H1 (cell line): ENCODE results near the gene BACE2. TPM values are rescaled to one million over a fixed set of nuclear protein-coding genes. Genes with fewer than 3 reads are reported as not detected.

Source experiments
- CTCF ChIA-PET: fragments of 300-600 bp; sonication (Branson Sonifier 250); formaldehyde crosslinking; loops from one replicate; lab custom pipeline; 2021; ENCODE audit not compliant: partially characterized antibody; lab: Charles Lee
- POLR2A ChIA-PET: fragments of 300-600 bp; sonication (Branson Sonifier 250); formaldehyde crosslinking; loops from one replicate; lab custom pipeline; 2021; ENCODE audit warnings: inconsistent platforms; ENCODE audit not compliant: partially characterized antibody; lab: Charles Lee
- DNase-seq, 2 experiments: peaks; one replicate each; pipeline versions ENCODE4 v3.0.0 to v3.0.0-alpha.2; 2010 to 2022; ENCODE audit warnings: low spot score in 2 of 2, low read depth in 1 of 2, mixed read lengths in 1 of 2
- FAIRE-seq: peaks from 2 replicates; lab custom pipeline; 2011; peaks lifted over from hg19 to GRCh38; lab: Jason Lieb, UNC
- H2AFZ ChIP-seq: 2 replicates; pipeline ENCODE4 v1.8.1; 2012; ENCODE audit warnings: low read length, inconsistent platforms
- H2AK5ac ChIP-seq: 2 replicates; pipeline ENCODE4 v1.6.1; 2013; ENCODE audit warnings: low read depth, low read length
- H2BK120ac ChIP-seq: replicated peaks from 2 replicates; pipeline ENCODE3; 2013; ENCODE audit warnings: low read depth, low read length, inconsistent platforms
- H2BK12ac ChIP-seq: 2 replicates; pipeline ENCODE4 v1.6.1; 2013; ENCODE audit warnings: low read depth, low read length
- H2BK15ac ChIP-seq: 2 replicates; pipeline ENCODE4 v1.6.1; 2013; ENCODE audit warnings: low read length
- H2BK20ac ChIP-seq: 2 replicates; pipeline ENCODE4 v1.6.1; 2013; ENCODE audit warnings: low read length
- H2BK5ac ChIP-seq: 2 replicates; pipeline ENCODE4 v1.6.1; 2013; ENCODE audit warnings: low read depth, low read length
- H3K14ac ChIP-seq: 2 replicates; pipeline ENCODE4 v1.6.1; 2013; ENCODE audit warnings: inconsistent platforms; ENCODE audit not compliant: insufficient read length
- H3K18ac ChIP-seq: 2 replicates; pipeline ENCODE4 v1.6.1; 2013; ENCODE audit warnings: low read length; ENCODE audit errors: extremely low read depth
- H3K23ac ChIP-seq: 2 replicates; pipeline ENCODE4 v1.6.1; 2013; ENCODE audit warnings: inconsistent platforms; ENCODE audit not compliant: insufficient read length
- H3K23me2 ChIP-seq: 2 replicates; pipeline ENCODE4 v1.6.1; 2013; ENCODE audit warnings: low read depth, low read length
- H3K27ac ChIP-seq: 2 replicates; pipeline ENCODE4 v1.6.1; 2011; ENCODE audit warnings: low read depth, low read length, inconsistent platforms
- H3K27me3 ChIP-seq, 4 experiments: replicated peaks in 1 of 4; 1 replicate in 1 of 4; 2 replicates in 3 of 4; pipeline versions ENCODE4 v1.6.1 to v1.8.1; 2011 to 2013; ENCODE audit warnings: low read length in 3 of 4, mild to moderate bottlenecking in 3 of 4, inconsistent platforms in 2 of 4, mixed read lengths in 2 of 4, moderate library complexity in 1 of 4; ENCODE audit not compliant: control insufficient read depth in 3 of 4, insufficient read depth in 3 of 4; ENCODE audit errors: extremely low read depth in 1 of 4
- H3K36me3 ChIP-seq, 4 experiments: 2 replicates each; pipeline versions ENCODE4 v1.6.1 to v1.8.1; 2011 to 2013; ENCODE audit warnings: mild to moderate bottlenecking in 4 of 4, low read length in 3 of 4, moderate library complexity in 2 of 4, control low read depth in 1 of 4, inconsistent platforms in 1 of 4; ENCODE audit not compliant: insufficient read depth in 4 of 4, control insufficient read depth in 2 of 4
- H3K4ac ChIP-seq: replicated peaks from 2 replicates; pipeline ENCODE3; 2013; ENCODE audit warnings: low read length, low read depth, mixed read lengths, inconsistent platforms; ENCODE audit not compliant: insufficient read length
- H3K4me1 ChIP-seq, 4 experiments: replicated peaks in 1 of 4; 1 replicate in 1 of 4; 2 replicates in 3 of 4; pipeline versions ENCODE4 v1.6.1 to v1.8.1; 2011 to 2013; ENCODE audit warnings: low read length in 3 of 4, inconsistent platforms in 2 of 4, mixed read lengths in 1 of 4; ENCODE audit not compliant: insufficient read depth in 4 of 4, control insufficient read depth in 3 of 4
- H3K4me2 ChIP-seq, 2 experiments: 2 replicates each; pipeline versions ENCODE4 v1.6.1 to v1.8.1; 2011 to 2013; ENCODE audit warnings: low read depth in 2 of 2, low read length in 2 of 2, control low read depth in 1 of 2, inconsistent platforms in 1 of 2, mild to moderate bottlenecking in 1 of 2; ENCODE audit not compliant: insufficient read depth in 1 of 2
- H3K4me3 ChIP-seq, 4 experiments: fragments of 200-600, 300-600 bp in 1 of 4; sonication (generic), shearing (Covaris generic), sonication (Bioruptor Twin) in 1 of 4; 2 replicates each; pipeline versions ENCODE4 v1.5.1 to v1.8.1; 2011 to 2016; ENCODE audit warnings: low read length in 4 of 4, low read depth in 3 of 4, control low read depth in 2 of 4, inconsistent platforms in 2 of 4, mild to moderate bottlenecking in 2 of 4, mixed read lengths in 1 of 4, moderate library complexity in 1 of 4; ENCODE audit not compliant: insufficient read depth in 2 of 4; ENCODE audit errors: extremely low read depth in 1 of 4
- H3K56ac ChIP-seq: replicated peaks from 2 replicates; pipeline ENCODE3; 2013; ENCODE audit warnings: low read depth, mild to moderate bottlenecking, mixed read lengths, low read length, inconsistent platforms; ENCODE audit not compliant: insufficient read length
- H3K79me1 ChIP-seq: 2 replicates; pipeline ENCODE4 v1.6.1; 2013; ENCODE audit warnings: low read depth, low read length, control low read depth
- H3K79me2 ChIP-seq, 2 experiments: 2 replicates each; pipeline versions ENCODE4 v1.6.1 to v1.8.1; 2012 to 2013; ENCODE audit warnings: low read length in 2 of 2, mild to moderate bottlenecking in 2 of 2, inconsistent platforms in 1 of 2; ENCODE audit not compliant: insufficient read depth in 2 of 2, control insufficient read depth in 1 of 2
- H3K9ac ChIP-seq, 4 experiments: replicated peaks in 1 of 4; 1 replicate in 1 of 4; 2 replicates in 3 of 4; pipeline versions ENCODE4 v1.6.1 to v1.8.1; 2011 to 2013; ENCODE audit warnings: low read depth in 3 of 4, low read length in 3 of 4, control low read depth in 2 of 4, mild to moderate bottlenecking in 2 of 4, moderate library complexity in 2 of 4, inconsistent platforms in 1 of 4; ENCODE audit errors: extremely low read depth in 1 of 4
- H3K9me3 ChIP-seq, 2 experiments: 2 replicates each; pipeline versions ENCODE4 v1.6.1 to v1.8.1; 2012 to 2013; ENCODE audit warnings: mild to moderate bottlenecking in 2 of 2, moderate library complexity in 2 of 2, control low read depth in 1 of 2, inconsistent platforms in 1 of 2, low read depth in 1 of 2, low read length in 1 of 2, mixed read lengths in 1 of 2; ENCODE audit not compliant: insufficient read depth in 2 of 2
- H4K20me1 ChIP-seq, 2 experiments: replicated peaks in 1 of 2; 2 replicates each; pipeline versions ENCODE3 to v1.8.1; 2011 to 2013; ENCODE audit warnings: inconsistent platforms in 2 of 2, low read length in 2 of 2, mild to moderate bottlenecking in 1 of 2; ENCODE audit not compliant: insufficient read depth in 2 of 2, control insufficient read depth in 1 of 2
- H4K5ac ChIP-seq: 2 replicates; pipeline ENCODE4 v1.6.1; 2013; ENCODE audit warnings: low read length, low read depth, mixed read lengths, inconsistent platforms; ENCODE audit not compliant: insufficient read length
- H4K8ac ChIP-seq: 2 replicates; pipeline ENCODE4 v1.8.0; 2013; ENCODE audit warnings: mild to moderate bottlenecking, moderate library complexity, low read length, inconsistent platforms; ENCODE audit not compliant: insufficient read depth; ENCODE audit errors: extremely low read depth
- H4K91ac ChIP-seq: replicated peaks from 2 replicates; pipeline ENCODE3; 2013; ENCODE audit warnings: low read length, mixed read lengths, inconsistent platforms; ENCODE audit not compliant: insufficient read length
- ASH2L ChIP-seq: fragments of 200-600, 300-600 bp; sonication (generic); IDR thresholded peaks from one replicate; pipeline ENCODE4 v1.7.1; 2017; ENCODE audit warnings: low read length
- BCL11A ChIP-seq, 2 experiments: IDR thresholded peaks; one replicate each; pipeline ENCODE4 v1.6.1; 2011; ENCODE audit warnings: low read depth in 2 of 2, low read length in 2 of 2, mild to moderate bottlenecking in 2 of 2
- CBX8 ChIP-seq: fragments of 300-800, 300-1000 bp; sonication (generic); IDR thresholded peaks from 2 replicates; pipeline ENCODE4 v1.7.1; 2016; ENCODE audit warnings: low read depth, low read length, borderline replicate concordance
- CEBPB ChIP-seq: IDR thresholded peaks from 2 replicates; pipeline ENCODE4 v1.6.1; 2012; ENCODE audit warnings: low read depth, low read length
- CREB1 ChIP-seq: IDR thresholded peaks from 2 replicates; pipeline ENCODE4 v1.6.1; 2012; ENCODE audit warnings: inconsistent platforms
- CTBP2 ChIP-seq: IDR thresholded peaks from 2 replicates; pipeline ENCODE4 v1.7.0; 2011; ENCODE audit warnings: borderline replicate concordance, mild to moderate bottlenecking, moderate library complexity, mixed read lengths, low read length; ENCODE audit not compliant: insufficient read depth, insufficient read length
- EGR1 ChIP-seq: IDR thresholded peaks from 2 replicates; pipeline ENCODE4 v1.6.1; 2011; ENCODE audit warnings: low read depth, low read length, borderline replicate concordance
- EZH2 ChIP-seq: fragments of 200-600 bp; sonication (generic); IDR thresholded peaks from 2 replicates; pipeline ENCODE4 v1.7.1; 2012; ENCODE audit warnings: low read depth, mild to moderate bottlenecking, moderate library complexity, low read length, inconsistent platforms; ENCODE audit not compliant: severe bottlenecking
- KDM5A ChIP-seq: fragments of 200-600 bp; IDR thresholded peaks from 2 replicates; pipeline ENCODE4 v1.7.1; 2012; ENCODE audit warnings: mild to moderate bottlenecking, low read length, inconsistent platforms, mixed read lengths
- SIRT6 ChIP-seq: IDR thresholded peaks from one replicate; pipeline ENCODE4 v1.7.1; 2012; ENCODE audit warnings: low read length, inconsistent platforms
- SUZ12 ChIP-seq: fragments of 200-600 bp; sonication (generic); IDR thresholded peaks from 2 replicates; pipeline ENCODE4 v1.6.1; 2012; ENCODE audit warnings: mild to moderate bottlenecking, inconsistent platforms, low read length, moderate library complexity, mixed read lengths
- TAF1 ChIP-seq: IDR thresholded peaks from 2 replicates; pipeline ENCODE4 v1.6.1; 2011; ENCODE audit warnings: mild to moderate bottlenecking, low read depth, low read length
- WGBS, 2 experiments: shearing (Covaris generic) in 1 of 2; methylation state at CpG; one replicate each; pipeline versions ENCODE4 v1.1.6 to v1.1.7; 2013 to 2015; ENCODE audit warnings: low lambda C conversion rate in 2 of 2, mixed read lengths in 2 of 2, inconsistent platforms in 1 of 2, low coverage in 1 of 2, missing lambda C conversion rate in 1 of 2; ENCODE audit not compliant: insufficient replicate concordance in 2 of 2, insufficient coverage in 1 of 2, insufficient read length in 1 of 2; ENCODE audit errors: extremely low coverage in 1 of 2, missing lambda C conversion rate in 1 of 2; 5-methylcytosine and 5-hydroxymethylcytosine counted together
- polyA plus RNA-seq, 7 experiments: library from polyadenylated mRNA; depleted of rRNA in 3 of 7; stranded (reverse) in 5 of 7; unstranded in 2 of 7; fragments of >200 nt in 5 of 7; fragments of 200-250 nt in 2 of 7; gene quantifications; 1 replicate in 5 of 7; 2 replicates in 1 of 7; 4 replicates in 1 of 7; pipeline versions ENCODE4 v1.2.1 to v1.2.3, GENCODE V29; 2011 to 2013; ENCODE audit warnings: missing spikeins in 2 of 7, mixed read lengths in 2 of 7
- total RNA-seq: library from RNA; stranded (reverse); fragmentation: NEBNext Ultra II Directional; extraction: Animal tissue kit (Norgen Biotek cat#: 25700); gene quantifications from 2 replicates; pipeline ENCODE4 v1.2.1, GENCODE V29; 2021
- TF ChIP-seq, protein P1 (sequence below), 3 experiments: IDR thresholded peaks; 1 replicate in 2 of 3; 2 replicates in 1 of 3; pipeline versions ENCODE4 v1.5.1 to v1.6.1; 2011; ENCODE audit warnings: low read length in 3 of 3, mild to moderate bottlenecking in 3 of 3, inconsistent platforms in 2 of 3, low read depth in 1 of 3, moderate library complexity in 1 of 3; ENCODE audit not compliant: insufficient read depth in 1 of 3; ENCODE audit errors: control extremely low read depth in 1 of 3

Gene BACE2
- total and polyA plus RNA-seq, 2 of the 8 experiments (the other 6 are each of a cell fraction or from before 2014, with no cell fraction given), result 8.1 to 10.9 TPM

DNA sequence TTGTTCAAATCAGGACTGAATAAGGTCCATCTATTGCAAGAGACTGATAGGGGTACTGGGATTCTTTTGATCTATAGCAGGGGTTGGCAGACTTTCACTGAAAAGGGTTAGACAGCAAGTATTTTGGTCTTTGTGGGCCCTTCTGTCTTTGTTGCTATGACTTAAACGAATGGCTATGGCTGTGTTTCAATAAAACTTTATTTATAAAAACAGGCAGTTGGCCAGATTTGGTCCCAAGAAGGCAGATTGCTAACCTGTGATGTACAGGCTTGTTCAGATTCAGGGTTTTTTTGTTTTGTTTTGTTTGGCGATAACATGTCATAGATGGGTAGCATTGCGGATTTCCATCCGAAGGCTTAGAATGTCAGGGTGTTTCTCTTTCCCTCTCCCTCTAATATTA, 3.9 kb upstream of the BACE2 start:
- TF ChIP-seq, protein P1, sequence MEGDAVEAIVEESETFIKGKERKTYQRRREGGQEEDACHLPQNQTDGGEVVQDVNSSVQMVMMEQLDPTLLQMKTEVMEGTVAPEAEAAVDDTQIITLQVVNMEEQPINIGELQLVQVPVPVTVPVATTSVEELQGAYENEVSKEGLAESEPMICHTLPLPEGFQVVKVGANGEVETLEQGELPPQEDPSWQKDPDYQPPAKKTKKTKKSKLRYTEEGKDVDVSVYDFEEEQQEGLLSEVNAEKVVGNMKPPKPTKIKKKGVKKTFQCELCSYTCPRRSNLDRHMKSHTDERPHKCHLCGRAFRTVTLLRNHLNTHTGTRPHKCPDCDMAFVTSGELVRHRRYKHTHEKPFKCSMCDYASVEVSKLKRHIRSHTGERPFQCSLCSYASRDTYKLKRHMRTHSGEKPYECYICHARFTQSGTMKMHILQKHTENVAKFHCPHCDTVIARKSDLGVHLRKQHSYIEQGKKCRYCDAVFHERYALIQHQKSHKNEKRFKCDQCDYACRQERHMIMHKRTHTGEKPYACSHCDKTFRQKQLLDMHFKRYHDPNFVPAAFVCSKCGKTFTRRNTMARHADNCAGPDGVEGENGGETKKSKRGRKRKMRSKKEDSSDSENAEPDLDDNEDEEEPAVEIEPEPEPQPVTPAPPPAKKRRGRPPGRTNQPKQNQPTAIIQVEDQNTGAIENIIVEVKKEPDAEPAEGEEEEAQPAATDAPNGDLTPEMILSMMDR (IDR thresholded peaks at IDR 0.05; ENCODE audit: control extremely low read depth in 1 of 3, insufficient read depth in 1 of 3, low read depth in 1 of 3, low read length in 3 of 3), result no peak
- TF ChIP-seq BCL11A (IDR thresholded peaks at IDR 0.05; ENCODE audit: low read depth in 2 of 2, low read length in 2 of 2) (no peak), CTBP2 (no peak), EZH2 (no peak), KDM5A (no peak), CREB1 (no peak), ASH2L (no peak), SUZ12 (no peak), SIRT6 (no peak), CEBPB (no peak), EGR1 (no peak), CBX8 (no peak), TAF1 (no peak)
- POLR2A ChIA-PET, result no interaction called here
- H2BK120ac ChIP-seq, result no peak overlapping the region

More for the DNA sequence above, 3.9 kb upstream of the BACE2 start:
- no peak overlapping the region for H2BK20ac ChIP-seq
- H3K79me1 ChIP-seq, result no peaks in the 10 kb centered on the region
- no peak overlapping the region for H3K9ac ChIP-seq
- H4K91ac ChIP-seq, result no peak overlapping the region
- H2AK5ac ChIP-seq, result no peak overlapping the region
- no peak overlapping the region for H3K4ac ChIP-seq
- no peak overlapping the region for H2AFZ ChIP-seq
- no peaks in the 10 kb centered on the region for H3K36me3 ChIP-seq
- H2BK5ac ChIP-seq, result no peak overlapping the region
- no peaks in the 10 kb centered on the region for H3K9me3 ChIP-seq
- H3K14ac ChIP-seq, result no peak overlapping the region
- H3K27ac ChIP-seq, result no peak overlapping the region
- H3K23me2 ChIP-seq, result peaks cover 12% of the 10 kb centered on the region; the same call in 1 of the 2 replicates
- no peak overlapping the region for H2BK12ac ChIP-seq
- no peak overlapping the region for H3K18ac ChIP-seq
- H3K4me3 ChIP-seq, result no peak overlapping the region
- 84% methylated on average over 4 of the region's 4 CpGs; no CpG with 5 or more reads in 1 of the 2 experiments for WGBS, 2 experiments
- no peak overlapping the region for H2BK15ac ChIP-seq
- H4K8ac ChIP-seq, result no peak overlapping the region
- H3K4me1 ChIP-seq, result peaks cover 0 to 4% (median 1%) of the 10 kb centered on the region in 4 experiments; a peak in 2 of 7 replicates
- H3K23ac ChIP-seq, result no peak overlapping the region
- no peak overlapping the region for H3K56ac ChIP-seq
- CTCF ChIA-PET, result no interaction called here
- no peak overlapping the region for H4K5ac ChIP-seq
- peaks cover 0 to 18% (median 13%) of the 10 kb centered on the region in 4 experiments; a peak in 6 of 7 replicates for H3K27me3 ChIP-seq
- DNase-seq, result no peak
- no peaks in the 10 kb centered on the region for H3K79me2 ChIP-seq
- H4K20me1 ChIP-seq, result no peaks in the 10 kb centered on the region
- H3K4me2 ChIP-seq, result no peak overlapping the region
- FAIRE-seq, result no peak
